Fibroblast of lung (primary cell): ENCODE data around the gene NFASC. TPM values are rescaled to one million over a fixed set of nuclear protein-coding genes. Genes with fewer than 3 reads are reported as not detected.

Experiments used
- DNase-seq, 2 donors: peaks; one replicate each; pipeline versions ENCODE4 v3.0.0 to v3.0.0-alpha.2; 2010; ENCODE audit warnings: low read depth in 2 of 2
- H2AFZ ChIP-seq: 2 replicates; pipeline ENCODE4 v1.5.1; 2012; ENCODE audit warnings: low read length, control low read depth, inconsistent platforms
- H3K27ac ChIP-seq: 2 replicates; pipeline ENCODE4 v1.5.1; 2011; ENCODE audit warnings: low read length, control low read depth; ENCODE audit not compliant: insufficient read depth
- H3K27me3 ChIP-seq: 2 replicates; pipeline ENCODE4 v1.5.1; 2011; ENCODE audit warnings: mild to moderate bottlenecking, low read length; ENCODE audit not compliant: control insufficient read depth, insufficient read depth
- H3K36me3 ChIP-seq: 2 replicates; pipeline ENCODE4 v1.5.1; 2011; ENCODE audit warnings: low read length; ENCODE audit not compliant: control insufficient read depth, insufficient read depth
- H3K4me1 ChIP-seq: 2 replicates; pipeline ENCODE4 v1.5.1; 2011; ENCODE audit warnings: low read length; ENCODE audit not compliant: control insufficient read depth, insufficient read depth; ENCODE audit errors: extremely low read depth
- H3K4me2 ChIP-seq: 2 replicates; pipeline ENCODE4 v1.5.1; 2011; ENCODE audit warnings: low read length, control low read depth; ENCODE audit not compliant: insufficient read depth; ENCODE audit errors: extremely low read depth
- H3K4me3 ChIP-seq, 4 experiments: fragments of 200-600 bp in 1 of 4; sonication (generic) in 1 of 4; replicated peaks in 1 of 4; 2 replicates each; pipeline ENCODE4 v1.5.1; 2011 to 2016; ENCODE audit warnings: low read length in 4 of 4, low read depth in 3 of 4, mild to moderate bottlenecking in 3 of 4, control low read depth in 2 of 4, inconsistent platforms in 1 of 4, mixed read lengths in 1 of 4; ENCODE audit not compliant: insufficient read depth in 1 of 4; ENCODE audit errors: control extremely low read depth in 1 of 4
- H3K79me2 ChIP-seq: 2 replicates; pipeline ENCODE4 v1.5.1; 2012; ENCODE audit warnings: mild to moderate bottlenecking, low read length, inconsistent platforms; ENCODE audit not compliant: control insufficient read depth, insufficient read depth
- H3K9ac ChIP-seq: 2 replicates; pipeline ENCODE4 v1.5.1; 2011; ENCODE audit warnings: mild to moderate bottlenecking, low read length, control low read depth; ENCODE audit not compliant: insufficient read depth
- H3K9me3 ChIP-seq: 2 replicates; pipeline ENCODE4 v1.5.1; 2012; ENCODE audit warnings: low read depth, low read length; ENCODE audit not compliant: control insufficient read depth, insufficient read depth
- H4K20me1 ChIP-seq: 2 replicates; pipeline ENCODE4 v1.5.1; 2011; ENCODE audit warnings: low read length; ENCODE audit not compliant: control insufficient read depth, insufficient read depth; ENCODE audit errors: extremely low read depth
- CTCF ChIP-seq, 2 donors: IDR thresholded peaks in 1 of 2; conservative IDR thresholded peaks in 1 of 2; 1 replicate in 1 of 2; 2 replicates in 1 of 2; pipeline ENCODE4 v1.5.1; 2011 to 2012; ENCODE audit warnings: low read length in 2 of 2, control low read depth in 1 of 2, inconsistent platforms in 1 of 2, low read depth in 1 of 2, mild to moderate bottlenecking in 1 of 2
- EZH2 ChIP-seq: IDR thresholded peaks from 2 replicates; pipeline ENCODE4 v1.5.1; 2012; ENCODE audit warnings: low read length, control low read depth, mild to moderate bottlenecking; ENCODE audit errors: missing control alignments
- polyA plus RNA-seq, 2 donors: library from polyadenylated mRNA; depleted of rRNA in 1 of 2; stranded (reverse) in 1 of 2; unstranded in 1 of 2; fragments of >200 nt; gene quantifications; 2 replicates each; pipeline ENCODE4 v1.2.1, GENCODE V29; 2011 to 2012; ENCODE audit warnings: missing spikeins in 1 of 2
- total RNA-seq: library from RNA; depleted of rRNA; stranded (reverse); fragments of >200 nt; gene quantifications from 2 replicates; pipeline ENCODE4 v1.2.1, GENCODE V29; 2014

The NFASC gene
- total and polyA plus RNA-seq, 2 donors (not counting 1 experiment from before 2014, with no cell fraction given): 13.4 to 16.5 TPM

GRCh38 chr1:204931313-204931712 lies 60.7 kb downstream of the NFASC start:
- no peak for DNase-seq
- no peaks in the 10 kb centered on the region for H3K4me1 ChIP-seq
- TF ChIP-seq EZH2 (no peak), CTCF (conservative IDR thresholded peaks at IDR 0.05 in 1 of 2, IDR thresholded peaks at IDR 0.05 in 1 of 2; ENCODE audit: low read depth in 1 of 2, low read length in 2 of 2) (no peak)
- H4K20me1 ChIP-seq: no peaks in the 10 kb centered on the region
- H3K4me2 ChIP-seq: no peak overlapping the region
- H3K79me2 ChIP-seq: no peaks in the 10 kb centered on the region
- no peak overlapping the region for H3K9ac ChIP-seq
- no peaks in the 10 kb centered on the region for H3K9me3 ChIP-seq
- H3K27ac ChIP-seq: no peak overlapping the region
- no peaks in the 10 kb centered on the region for H3K27me3 ChIP-seq
- no peaks in the 10 kb centered on the region for H3K36me3 ChIP-seq
- no peak overlapping the region for H3K4me3 ChIP-seq
- H2AFZ ChIP-seq: no peak overlapping the region

GRCh38 chr1:204931768-204932572 lies 61.3 kb downstream of the NFASC start:
- H3K9me3 ChIP-seq: no peaks in the 10 kb centered on the region
- no peak overlapping the region for H3K9ac ChIP-seq
- TF ChIP-seq EZH2: no peak
- H3K27me3 ChIP-seq: no peaks in the 10 kb centered on the region
- H2AFZ ChIP-seq: no peak overlapping the region
- H3K79me2 ChIP-seq: no peaks in the 10 kb centered on the region
- H3K4me2 ChIP-seq: no peak overlapping the region
- DNase-seq: no peak
- no peak overlapping the region for H3K4me3 ChIP-seq
- H3K36me3 ChIP-seq: no peaks in the 10 kb centered on the region
- no peaks in the 10 kb centered on the region for H3K4me1 ChIP-seq
- H4K20me1 ChIP-seq: no peaks in the 10 kb centered on the region
- H3K27ac ChIP-seq: no peak overlapping the region

GRCh38 chr1:204932573-204932909 lies 61.9 kb downstream of the NFASC start:
- Histone ChIP-seq H3K4me3 (no peak overlapping the region), H3K36me3 (no peaks in the 10 kb centered on the region), H3K27me3 (no peaks in the 10 kb centered on the region), H3K79me2 (no peaks in the 10 kb centered on the region), H3K27ac (no peak overlapping the region), H2AFZ (no peak overlapping the region), H3K4me1 (no peaks in the 10 kb centered on the region), H4K20me1 (no peaks in the 10 kb centered on the region), H3K9ac (no peak overlapping the region), H3K9me3 (no peaks in the 10 kb centered on the region), H3K4me2 (no peak overlapping the region)
- DNase-seq: no peak
- no peak for TF ChIP-seq EZH2
- TF ChIP-seq CTCF (conservative IDR thresholded peaks at IDR 0.05 in 1 of 2, IDR thresholded peaks at IDR 0.05 in 1 of 2; ENCODE audit: low read depth in 1 of 2, low read length in 2 of 2): no peak
